Type B pancreatic cell (in vitro differentiated cells): ENCODE results near the gene DRAXIN. TPM values are rescaled to one million over a fixed set of nuclear protein-coding genes. Genes with fewer than 3 reads are reported as not detected.

Experiments
- DNase-seq: peaks from one replicate; pipeline ENCODE4 v3.0.0; 2021; ENCODE audit warnings: mixed read lengths; ENCODE audit not compliant: unreplicated experiment; ENCODE audit errors: extremely low spot score
- H3K27ac Mint-ChIP-seq: 2 replicates; pipeline ENCODE4 v1.8.0; 2021; ENCODE audit warnings: mild to moderate bottlenecking, mixed read lengths
- H3K27me3 Mint-ChIP-seq: 2 replicates; pipeline ENCODE4 v1.8.0; 2021; ENCODE audit warnings: mixed read lengths
- H3K36me3 Mint-ChIP-seq: 2 replicates; pipeline ENCODE4 v1.8.0; 2021; ENCODE audit warnings: mixed read lengths
- H3K4me1 Mint-ChIP-seq: one replicate; pipeline ENCODE4 v1.8.0; 2021; ENCODE audit warnings: mixed read lengths; ENCODE audit not compliant: unreplicated experiment
- H3K4me3 Mint-ChIP-seq: 2 replicates; pipeline ENCODE4 v1.8.0; 2021; ENCODE audit warnings: mild to moderate bottlenecking, mixed read lengths
- H3K9me3 Mint-ChIP-seq: 2 replicates; pipeline ENCODE4 v1.8.0; 2021; ENCODE audit warnings: mixed read lengths
- total RNA-seq: library from RNA; stranded (reverse); gene quantifications from 2 replicates; pipeline ENCODE4 v1.2.1, GENCODE V29; 2021; ENCODE audit warnings: low replicate concordance
- TF ChIP-seq, protein P1 (sequence below): fragments of 200-600 bp; sonication (generic); conservative IDR thresholded peaks from 2 replicates; pipeline ENCODE4 v1.5.0; 2021; ENCODE audit warnings: antibody characterized with exemption, mild to moderate bottlenecking

The DRAXIN gene
- total RNA-seq, 1 donor from 2014 or later: 13.5 TPM

DNA sequence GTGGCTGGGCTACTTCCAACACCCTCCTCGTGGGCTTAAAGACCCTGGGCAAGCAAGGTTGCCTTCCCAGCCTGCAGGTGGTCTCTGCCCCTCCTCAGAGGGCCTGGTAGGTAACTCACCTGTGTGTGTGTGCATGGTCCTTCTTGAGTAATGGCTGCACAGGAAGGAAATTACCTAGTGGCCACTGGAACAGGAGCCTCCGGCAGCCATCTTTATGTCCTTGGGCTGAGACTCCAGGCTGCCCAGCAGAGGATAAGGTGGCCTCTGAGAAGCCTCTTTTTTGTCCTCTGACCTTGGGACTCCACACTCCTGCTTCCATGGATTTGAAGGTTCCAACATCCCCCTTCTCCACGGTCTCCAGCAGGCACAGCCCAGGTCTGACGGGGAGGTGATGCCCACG, 20.0 kb downstream of the DRAXIN start:
- TF ChIP-seq, protein P1, sequence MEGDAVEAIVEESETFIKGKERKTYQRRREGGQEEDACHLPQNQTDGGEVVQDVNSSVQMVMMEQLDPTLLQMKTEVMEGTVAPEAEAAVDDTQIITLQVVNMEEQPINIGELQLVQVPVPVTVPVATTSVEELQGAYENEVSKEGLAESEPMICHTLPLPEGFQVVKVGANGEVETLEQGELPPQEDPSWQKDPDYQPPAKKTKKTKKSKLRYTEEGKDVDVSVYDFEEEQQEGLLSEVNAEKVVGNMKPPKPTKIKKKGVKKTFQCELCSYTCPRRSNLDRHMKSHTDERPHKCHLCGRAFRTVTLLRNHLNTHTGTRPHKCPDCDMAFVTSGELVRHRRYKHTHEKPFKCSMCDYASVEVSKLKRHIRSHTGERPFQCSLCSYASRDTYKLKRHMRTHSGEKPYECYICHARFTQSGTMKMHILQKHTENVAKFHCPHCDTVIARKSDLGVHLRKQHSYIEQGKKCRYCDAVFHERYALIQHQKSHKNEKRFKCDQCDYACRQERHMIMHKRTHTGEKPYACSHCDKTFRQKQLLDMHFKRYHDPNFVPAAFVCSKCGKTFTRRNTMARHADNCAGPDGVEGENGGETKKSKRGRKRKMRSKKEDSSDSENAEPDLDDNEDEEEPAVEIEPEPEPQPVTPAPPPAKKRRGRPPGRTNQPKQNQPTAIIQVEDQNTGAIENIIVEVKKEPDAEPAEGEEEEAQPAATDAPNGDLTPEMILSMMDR: no peak
- Mint-ChIP-seq H3K9me3 (no peaks in the 10 kb centered on the region), H3K4me1 (peaks cover 4% of the 10 kb centered on the region), H3K4me3 (no peak overlapping the region), H3K27ac (no peak overlapping the region), H3K36me3 (no peaks in the 10 kb centered on the region), H3K27me3 (no peaks in the 10 kb centered on the region)
- DNase-seq: no peak

DNA sequence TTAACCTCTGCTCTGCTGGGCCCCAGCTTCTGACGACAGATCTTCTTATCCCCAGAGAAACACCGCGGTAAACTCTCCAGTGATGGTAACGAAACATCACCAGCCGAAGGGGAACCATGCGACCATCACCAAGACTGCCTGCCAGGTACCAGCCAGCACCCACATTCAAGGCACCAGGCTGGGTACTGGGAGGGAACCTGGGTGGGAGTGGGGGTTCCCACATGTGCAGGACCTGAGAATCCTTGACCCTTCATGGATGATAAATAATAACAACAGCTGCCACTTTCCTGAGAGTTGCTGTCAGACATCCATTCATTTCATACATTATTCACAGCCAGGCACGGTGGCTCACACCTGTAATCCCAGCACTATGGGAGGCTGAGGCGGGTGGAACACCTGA, 20.8 kb downstream of the DRAXIN start:
- Mint-ChIP-seq H3K9me3 (no peaks in the 10 kb centered on the region), H3K4me1 (peaks cover 4% of the 10 kb centered on the region), H3K4me3 (no peak overlapping the region), H3K36me3 (no peaks in the 10 kb centered on the region), H3K27me3 (no peaks in the 10 kb centered on the region), H3K27ac (no peak overlapping the region)
- no peak for DNase-seq
- TF ChIP-seq, protein P1: no peak

DNA sequence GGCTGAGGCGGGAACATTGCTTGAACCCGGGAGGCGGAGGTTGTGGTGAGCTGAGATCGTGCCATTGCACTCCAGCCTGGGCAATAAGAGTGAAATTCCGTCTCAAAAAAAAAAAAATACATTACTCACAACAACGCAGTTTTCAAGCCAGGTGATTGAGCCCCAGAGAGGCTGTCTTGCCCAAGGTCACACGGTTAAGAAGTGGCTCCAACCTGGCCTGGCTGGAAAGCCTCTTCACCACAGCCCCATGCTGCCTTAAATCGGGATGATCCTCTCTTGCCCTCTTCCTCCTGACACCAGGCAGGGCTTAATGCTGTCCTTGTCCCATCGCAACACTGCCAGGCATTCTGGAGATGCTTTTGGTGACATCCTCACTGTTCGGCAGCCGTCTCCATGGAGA, 21.6 kb downstream of the DRAXIN start:
- TF ChIP-seq, protein P1: no peak
- H3K27ac Mint-ChIP-seq: no peak overlapping the region
- no peaks in the 10 kb centered on the region for H3K36me3 Mint-ChIP-seq
- no peak overlapping the region for H3K4me3 Mint-ChIP-seq
- H3K4me1 Mint-ChIP-seq: no peaks in the 10 kb centered on the region
- no peaks in the 10 kb centered on the region for H3K9me3 Mint-ChIP-seq
- H3K27me3 Mint-ChIP-seq: no peaks in the 10 kb centered on the region
- DNase-seq: no peak

DNA sequence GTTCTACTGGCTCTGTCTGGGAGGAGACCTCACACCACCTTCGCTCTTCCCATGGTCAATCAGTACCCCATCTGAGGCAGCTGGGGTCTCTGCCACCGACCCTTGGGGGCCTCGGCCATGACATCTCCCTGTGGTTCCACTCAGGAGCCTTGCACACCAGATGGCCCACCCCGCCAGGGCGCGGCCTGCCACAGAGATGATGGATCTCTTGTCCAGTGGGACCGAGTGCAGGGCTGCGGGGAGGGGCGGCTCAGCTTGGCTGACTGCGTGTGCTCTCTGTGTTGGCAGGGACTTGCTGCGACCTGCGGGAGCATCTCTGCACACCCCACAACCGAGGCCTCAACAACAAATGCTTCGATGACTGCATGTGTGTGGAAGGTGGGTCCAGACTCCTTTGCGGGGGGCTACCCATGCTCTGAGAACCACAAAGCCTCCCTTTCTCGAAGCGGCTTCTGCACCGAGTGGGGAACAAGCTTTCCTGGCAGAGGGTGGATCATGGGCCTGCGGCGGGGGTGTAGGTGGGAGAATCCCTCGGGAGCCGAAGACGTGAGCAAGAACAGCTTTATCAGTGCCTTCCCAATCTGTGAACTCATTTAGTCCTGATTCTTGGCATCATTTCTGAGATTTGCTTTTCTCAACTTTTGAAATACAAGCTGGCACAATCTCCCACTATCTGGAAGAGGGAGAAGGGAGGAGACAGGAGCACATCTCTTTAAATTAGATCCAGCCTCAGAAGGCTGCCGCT, 23.5 kb downstream of the DRAXIN start:
- Mint-ChIP-seq H3K36me3 (no peaks in the 10 kb centered on the region), H3K4me1 (no peaks in the 10 kb centered on the region), H3K27ac (no peak overlapping the region), H3K9me3 (no peaks in the 10 kb centered on the region), H3K4me3 (no peak overlapping the region), H3K27me3 (peaks cover 4% of the 10 kb centered on the region)
- no peak for DNase-seq
- TF ChIP-seq, protein P1: no peak

DNA sequence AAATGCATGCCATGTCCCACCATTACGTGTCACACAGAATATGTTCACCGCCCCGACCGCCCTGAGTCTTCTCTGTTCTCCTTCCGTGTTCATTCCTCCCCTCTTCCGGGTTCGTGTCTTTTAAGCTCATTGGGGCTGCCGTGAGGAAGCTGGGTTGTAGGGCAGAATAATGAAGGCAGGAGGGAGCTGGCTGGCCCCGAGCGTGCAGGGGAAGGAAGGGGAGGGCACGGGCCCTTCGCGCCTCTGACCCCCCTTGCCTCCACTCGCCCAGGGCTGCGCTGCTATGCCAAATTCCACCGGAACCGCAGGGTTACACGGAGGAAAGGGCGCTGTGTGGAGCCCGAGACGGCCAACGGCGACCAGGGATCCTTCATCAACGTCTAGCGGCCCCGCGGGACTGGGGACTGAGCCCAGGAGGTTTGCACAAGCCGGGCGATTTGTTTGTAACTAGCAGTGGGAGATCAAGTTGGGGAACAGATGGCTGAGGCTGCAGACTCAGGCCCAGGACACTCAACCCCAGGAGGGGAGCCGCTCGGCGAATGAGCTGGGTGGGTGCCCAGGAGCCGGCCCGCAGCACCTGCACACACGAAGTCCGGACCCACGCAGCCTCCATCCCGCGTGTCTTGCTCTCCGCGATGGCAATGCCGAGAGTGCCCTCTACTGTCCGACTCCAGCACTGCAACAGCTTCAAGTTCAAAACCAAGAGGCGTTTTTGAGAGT, 28.0 kb downstream of the DRAXIN start:
- H3K27ac Mint-ChIP-seq: no peak overlapping the region
- H3K27me3 Mint-ChIP-seq: peaks cover 4% of the 10 kb centered on the region

More for the DNA sequence above, 28.0 kb downstream of the DRAXIN start:
- TF ChIP-seq, protein P1: peak; percentile 98
- Mint-ChIP-seq H3K9me3 (no peaks in the 10 kb centered on the region), H3K4me1 (no peaks in the 10 kb centered on the region), H3K4me3 (peak overlapping the region; percentile 31), H3K36me3 (no peaks in the 10 kb centered on the region)
- no peak for DNase-seq
